Right renal cortex interstitium (tissue), 3 donors: ENCODE measurements around the gene DGAT2L6. TPM values are rescaled to one million over a fixed set of nuclear protein-coding genes. Genes with fewer than 3 reads are reported as not detected.
"Not testable (repeated sequence)": the region's sequence is repeated elsewhere in the genome, so short reads cannot be mapped to it uniquely, and the experiment has no call there.

Source experiments
- DNase-seq, 3 donors: peaks; one replicate each; pipeline ENCODE4 v3.0.0-alpha.2; 2013; ENCODE audit warnings: low read depth in 3 of 3, low spot score in 2 of 3
- polyA plus RNA-seq, 3 donors: library from polyadenylated mRNA; unstranded; fragments of 120-200 nt; gene quantifications; one replicate each; pipeline ENCODE4 v1.2.1, GENCODE V29; 2013; ENCODE audit not compliant: insufficient read length in 3 of 3

DGAT2L6 gene
- polyA plus RNA-seq, 3 donors: not detected

GRCh38 chrX:70196961-70197720 is 19.9 kb downstream of the DGAT2L6 start:
- peak; percentile 1 to 9 (median 6) for DNase-seq

GRCh38 chrX:70201732-70202131 is 24.4 kb downstream of the DGAT2L6 start:
- DNase-seq: no peak

- no peak for DNase-seq
Observed at GRCh38 chrX:70208479-70208878, 31.2 kb downstream of the DGAT2L6 start.

DNA sequence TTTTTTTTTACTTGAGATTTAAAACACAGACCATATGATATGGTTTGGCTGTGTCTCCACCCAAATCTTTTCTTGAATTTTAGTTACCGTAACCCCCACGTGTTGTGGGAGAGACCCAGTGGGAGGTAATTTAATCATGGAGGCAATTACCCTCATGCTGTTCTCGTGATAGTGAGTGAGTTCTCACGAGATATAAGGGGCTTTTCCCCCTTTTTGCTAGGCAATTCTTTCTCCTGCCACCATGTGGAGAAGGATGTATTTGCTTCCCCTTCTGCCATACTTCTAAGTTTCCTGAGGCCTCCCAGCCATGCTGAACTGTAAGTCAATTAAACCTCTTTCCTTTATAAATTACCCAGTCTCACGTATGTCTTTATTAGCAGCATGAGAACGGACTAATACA is 32.3 kb downstream of the DGAT2L6 start:
- not testable (repeated sequence) for DNase-seq

DNA sequence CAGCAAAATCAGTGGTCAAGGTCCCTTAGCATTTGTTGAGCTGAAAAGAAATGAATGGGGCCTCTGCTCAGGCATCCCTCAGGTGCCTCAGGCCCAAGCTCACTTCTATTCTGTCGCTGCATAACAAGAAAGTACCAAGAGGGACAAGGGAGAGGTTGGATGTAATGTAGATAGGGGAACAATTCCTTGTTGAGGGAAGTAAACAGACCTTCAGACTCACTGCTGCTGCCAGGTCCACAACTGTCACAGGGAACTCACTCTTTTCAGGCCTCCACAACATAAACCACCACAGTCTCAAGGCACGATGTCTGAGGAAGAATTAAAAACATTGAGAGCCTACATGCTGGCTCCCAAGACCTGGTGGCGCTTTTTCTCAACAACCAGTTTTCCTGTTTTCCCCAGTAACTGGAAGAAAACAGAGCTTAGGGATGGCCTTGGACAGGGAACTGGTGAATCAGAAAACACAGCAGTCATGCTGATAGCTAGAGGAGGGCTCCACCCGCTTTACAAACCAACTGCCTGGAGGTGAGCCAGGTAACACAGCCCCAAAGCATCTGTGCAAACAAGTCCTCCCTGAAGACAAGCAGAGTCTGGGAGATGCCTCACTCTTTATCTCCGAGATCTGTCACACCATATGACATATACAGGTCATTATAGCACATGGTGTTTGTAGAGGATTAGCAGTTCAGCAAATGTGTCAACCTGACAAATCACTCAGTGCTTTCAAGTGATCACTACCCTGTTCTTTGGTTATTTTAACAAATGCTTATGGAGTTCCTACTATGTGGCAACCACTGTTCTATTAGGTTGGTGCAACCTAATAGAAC is 42.9 kb downstream of the DGAT2L6 start:
- no peak for DNase-seq

DNA sequence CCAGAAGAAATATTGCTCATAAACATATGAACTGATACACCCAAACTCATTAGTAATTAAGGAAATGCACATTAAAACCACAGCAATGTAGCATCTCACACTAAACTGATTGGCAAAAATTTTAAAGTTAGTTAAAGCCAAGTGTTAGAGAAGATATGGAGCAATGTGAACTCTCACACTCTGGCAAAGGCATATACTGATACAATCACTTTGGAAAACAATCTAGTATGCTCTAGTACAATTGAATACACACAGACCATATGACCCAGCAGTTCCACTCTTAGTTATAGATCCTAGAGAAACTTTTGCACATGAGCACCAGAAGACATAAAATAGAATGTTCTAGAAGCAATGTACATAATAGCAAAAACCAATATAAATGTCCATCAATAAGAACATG is 48.8 kb downstream of the DGAT2L6 start:
- no peak for DNase-seq

GRCh38 chrX:70226687-70227086 is 49.4 kb downstream of the DGAT2L6 start:
- DNase-seq: no peak

DNA sequence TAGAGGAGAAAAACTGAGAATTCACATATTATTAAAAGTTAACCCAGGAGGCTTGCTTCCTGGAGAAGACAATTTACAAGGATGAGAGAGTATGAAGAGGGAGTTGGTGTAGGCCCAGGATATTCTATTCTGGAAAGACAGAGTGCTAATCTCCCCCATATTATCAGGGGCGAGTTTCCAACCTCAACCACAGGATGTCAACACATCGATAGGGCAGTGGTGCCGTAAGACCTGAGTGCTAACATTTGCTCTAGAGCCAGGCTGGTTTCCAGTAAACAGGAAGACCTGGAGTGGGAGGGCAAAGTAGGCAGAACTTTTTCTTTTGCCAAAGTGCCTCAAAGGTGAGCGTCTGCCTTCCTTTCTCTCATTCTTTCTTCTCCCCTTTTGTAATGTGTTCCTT is 54.4 kb downstream of the DGAT2L6 start:
- no peak for DNase-seq

DNA sequence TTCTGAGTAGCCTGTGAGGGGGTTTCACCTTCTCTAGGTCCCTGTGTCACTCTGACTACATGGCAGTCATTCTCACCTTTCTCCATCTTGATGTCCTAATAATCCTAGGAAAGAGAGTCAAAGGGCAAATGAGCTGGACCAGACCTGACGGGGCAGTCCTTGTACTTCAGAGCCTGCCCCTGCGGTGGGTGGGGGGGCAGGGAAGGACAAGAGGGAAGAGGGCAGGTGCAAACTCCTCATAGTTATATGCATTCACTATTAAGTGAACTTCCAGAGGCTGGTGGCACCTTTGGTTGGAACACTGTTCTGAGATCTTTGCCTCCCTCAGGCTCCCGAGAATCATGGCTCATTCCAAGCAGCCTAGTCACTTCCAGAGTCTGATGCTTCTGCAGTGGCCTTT is 57.1 kb downstream of the DGAT2L6 start, which contains the start of gene AWAT1:
AWAT1 (plus strand) TSS at position 301 of the 400 bp plus-strand sequence; CDS start at position 342, 41 bp downstream.
- no peak for DNase-seq

- DNase-seq: no peak
Observed at GRCh38 chrX:70240751-70241150, 63.5 kb downstream of the DGAT2L6 start.

DNA sequence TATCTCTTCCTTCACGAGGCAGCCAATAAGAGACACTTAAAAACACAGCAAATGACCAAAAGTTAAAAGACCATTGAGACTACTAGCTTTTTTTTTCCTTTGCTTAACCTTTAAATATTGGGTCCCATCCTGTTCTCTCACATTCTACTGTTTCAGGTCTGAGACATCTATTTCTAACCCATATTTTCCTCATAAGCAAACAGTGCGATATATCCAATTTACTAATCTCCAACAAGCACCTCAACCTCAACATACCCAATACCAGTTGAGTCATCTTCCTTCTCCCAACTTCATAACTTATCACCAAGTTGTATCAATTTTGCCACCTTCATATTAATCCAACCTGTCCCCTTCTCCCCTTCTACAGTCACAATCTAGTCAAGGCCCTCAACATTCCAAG is 64.2 kb downstream of the DGAT2L6 start:
- no peak for DNase-seq

DNA sequence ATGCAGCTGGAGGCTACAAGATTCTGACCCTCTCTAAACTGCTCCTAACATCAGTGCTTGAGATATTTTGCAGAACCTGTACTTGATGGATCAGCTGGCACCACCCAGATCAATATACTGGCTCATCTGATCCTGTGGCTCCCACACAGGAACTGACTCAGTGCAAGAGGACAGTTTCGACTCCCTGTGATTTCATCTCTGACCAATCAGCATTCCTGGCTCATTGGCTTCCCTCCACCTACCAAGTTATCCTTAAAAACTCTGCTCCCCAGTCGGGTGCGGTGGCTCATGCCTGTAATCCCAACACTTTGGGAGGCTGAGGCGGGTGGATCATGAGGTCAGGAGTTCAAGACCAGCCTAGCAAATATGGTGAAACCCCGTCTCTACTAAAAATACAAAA is 66.3 kb downstream of the DGAT2L6 start:
- DNase-seq: not testable (repeated sequence)

DNA sequence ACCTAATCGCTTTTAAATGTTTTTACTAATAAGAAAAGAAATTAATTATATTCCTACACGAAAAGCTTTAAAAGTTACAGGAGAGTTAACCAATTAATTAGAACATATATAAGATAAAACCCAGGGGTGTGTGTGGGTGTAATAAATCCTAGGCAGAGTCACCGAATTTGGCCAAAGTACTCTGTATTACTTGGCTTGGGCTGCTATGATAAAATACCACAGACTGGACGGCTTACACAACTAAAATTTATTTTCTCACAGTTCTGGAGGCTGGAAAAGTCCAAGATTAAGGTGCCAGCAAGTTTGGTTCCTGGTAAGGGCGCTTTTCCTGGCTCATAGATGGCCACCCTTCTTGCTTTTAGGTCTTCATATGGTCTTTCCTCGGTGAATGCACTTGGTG is 67.6 kb downstream of the DGAT2L6 start:
- no peak for DNase-seq

DNA sequence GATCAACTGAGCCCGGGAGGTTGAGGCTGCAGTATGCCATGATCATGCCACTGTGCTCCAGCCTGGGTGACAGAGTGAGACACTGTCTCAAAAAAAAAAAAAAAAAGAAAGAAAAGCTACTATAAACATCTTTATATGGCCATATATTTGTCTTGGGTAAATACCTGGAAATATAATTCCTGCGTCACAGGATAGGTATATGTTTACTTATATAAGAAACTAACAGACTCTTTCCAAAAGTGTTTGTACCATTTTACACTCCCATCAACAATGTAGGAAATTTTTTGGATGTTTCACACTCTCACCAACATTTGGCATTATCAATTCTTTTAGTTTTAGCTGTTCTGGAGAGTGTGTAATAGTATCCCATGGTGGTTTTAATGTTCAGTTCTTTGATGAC is 70.0 kb downstream of the DGAT2L6 start:
- no peak for DNase-seq

DNA sequence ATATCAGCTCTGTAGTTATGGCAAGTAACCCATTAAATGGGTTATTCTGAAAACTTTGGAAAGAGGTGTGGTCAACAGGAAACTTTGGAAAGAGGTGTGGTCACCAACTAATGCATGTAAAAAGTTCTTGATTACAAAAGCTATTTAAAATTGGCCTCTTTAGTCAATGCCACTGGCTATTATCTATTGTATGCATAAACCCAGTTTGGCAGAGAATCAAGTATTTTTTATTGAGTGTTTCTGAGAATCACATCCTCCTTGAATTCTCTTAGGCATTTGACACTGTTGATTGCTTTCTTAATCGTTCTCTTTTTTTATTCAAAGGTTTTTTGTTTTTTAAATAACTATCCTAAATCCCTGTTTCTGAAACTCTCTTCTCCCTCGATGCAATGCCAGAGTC is 75.2 kb downstream of the DGAT2L6 start:
- DNase-seq: no peak

DNA sequence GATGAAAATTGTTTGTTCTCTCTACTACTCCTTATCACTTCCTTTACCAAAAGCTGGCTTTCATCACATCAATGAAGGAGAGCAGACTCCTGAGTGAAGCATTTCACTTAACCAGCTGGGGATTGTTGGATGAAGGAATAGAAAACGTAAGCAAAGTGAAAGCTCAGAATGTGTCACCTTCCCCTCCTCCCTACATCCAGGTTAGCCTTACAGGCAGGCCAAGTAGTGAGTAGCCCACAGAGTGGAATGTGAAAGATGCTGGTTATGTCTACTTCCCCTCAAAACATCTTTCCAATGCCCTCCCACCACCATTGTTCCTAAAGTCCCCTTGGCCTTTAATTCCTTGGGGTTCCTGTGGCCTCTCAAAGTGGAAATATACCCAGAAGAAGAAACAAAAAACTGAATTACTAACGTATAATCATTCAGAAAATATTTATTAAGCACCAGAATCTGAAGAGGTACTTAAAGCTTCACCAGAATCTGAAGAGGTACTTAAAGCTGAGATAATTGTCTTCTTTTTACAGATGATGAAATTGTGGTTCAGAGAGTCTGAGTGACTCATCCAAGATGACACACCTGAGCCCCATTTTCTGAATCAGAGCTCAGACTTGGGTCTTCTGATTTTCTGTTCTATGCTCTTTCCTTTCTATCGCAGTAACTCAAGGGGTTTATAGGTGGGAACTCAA is 76.2 kb downstream of the DGAT2L6 start:
- DNase-seq: no peak

GRCh38 chrX:70254063-70254400 is 76.7 kb downstream of the DGAT2L6 start:
- no peak for DNase-seq

DNA sequence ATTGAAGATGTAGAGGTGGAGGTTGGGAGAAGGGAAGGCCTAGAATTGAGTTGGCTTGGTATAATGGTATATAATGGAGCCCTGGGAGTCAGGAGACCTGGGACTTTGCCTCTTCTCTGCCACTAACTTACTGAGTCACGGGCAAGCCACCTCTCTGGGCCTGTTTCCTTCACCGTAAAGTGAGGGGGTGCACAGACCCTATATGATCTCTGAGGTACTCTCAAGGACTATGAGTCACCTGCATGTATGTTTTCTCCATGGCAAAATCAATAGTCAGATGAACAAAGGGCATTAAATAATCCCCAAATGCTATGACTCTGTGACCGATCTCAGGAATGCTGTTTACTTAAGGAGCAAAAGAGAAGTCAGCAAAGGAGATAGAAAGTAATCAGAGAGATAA is 77.6 kb downstream of the DGAT2L6 start:
- no peak for DNase-seq
